Measurements from ENCODE around the gene FOLR1.

Gene FOLR1

DNA sequence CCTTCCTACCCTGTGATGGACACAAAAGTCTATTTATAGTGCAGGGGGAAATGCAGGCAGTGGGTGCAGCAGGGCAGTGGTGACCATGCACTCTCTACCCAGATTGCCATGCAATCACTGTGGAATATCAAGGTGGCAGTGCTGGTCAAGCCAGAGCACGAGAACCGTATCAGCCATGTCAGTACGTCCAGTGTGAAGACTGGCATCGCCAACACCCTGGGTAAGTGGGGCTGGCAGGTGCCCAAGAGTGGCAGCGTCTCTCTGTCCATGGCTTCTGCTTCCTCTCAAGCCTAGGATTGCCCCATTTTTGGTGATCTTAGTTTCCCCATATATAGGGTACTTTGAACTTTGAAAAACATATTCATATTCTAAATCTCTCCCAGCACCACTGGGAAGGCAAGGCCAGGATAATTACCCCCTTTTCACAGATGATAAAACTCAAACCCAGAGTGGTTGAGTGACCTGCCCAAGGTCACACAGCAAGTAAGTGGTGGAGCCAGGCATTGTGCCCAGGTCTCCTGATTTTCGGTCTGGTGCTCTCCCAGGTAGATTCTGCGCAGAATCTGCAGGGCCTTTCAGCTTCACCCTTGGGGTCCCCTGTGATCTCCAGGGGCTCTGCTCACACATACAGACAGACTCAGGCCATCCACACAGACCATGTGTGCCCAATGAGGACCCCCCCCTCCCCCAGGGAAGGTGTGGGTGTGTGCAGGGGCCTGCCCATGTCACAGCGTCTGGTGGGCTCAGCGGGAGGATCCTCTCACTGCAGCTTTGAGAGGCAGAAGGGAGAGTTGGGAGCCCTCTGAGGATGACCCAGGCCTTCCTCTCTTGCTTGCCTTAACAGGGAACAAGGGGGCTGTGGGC lies 39.7 kb downstream of the FOLR1 start:
- Histone ChIP-seq H3K36me3 (ENCODE audit: insufficient read depth, low read length) (peaks cover 19% of the 10 kb centered on the region; the same call in 1 of the 2 replicates), H3K27me3 (ENCODE audit: insufficient read depth, low read length) (no peaks in the 10 kb centered on the region), H2AFZ (ENCODE audit: low read length, unreplicated experiment) (no peak overlapping the region), H3K4me1 (ENCODE audit: control insufficient read depth, insufficient read depth, low read length, unreplicated experiment) (no peaks in the 10 kb centered on the region), H3K79me2 (ENCODE audit: control insufficient read depth, insufficient read depth, low read length, unreplicated experiment) (peaks cover 10% of the 10 kb centered on the region), H3K4me3 (ENCODE audit: low read depth, low read length) (no peak overlapping the region), H3K27ac (ENCODE audit: low read depth, low read length) (no peak overlapping the region)

GRCh38 chr11:72232260-72233055 lies 40.5 kb downstream of the FOLR1 start:
- Histone ChIP-seq H3K79me2 (ENCODE audit: control insufficient read depth, insufficient read depth, low read length, unreplicated experiment) (peaks cover 3% of the 10 kb centered on the region), H3K4me1 (ENCODE audit: control insufficient read depth, insufficient read depth, low read length, unreplicated experiment) (no peaks in the 10 kb centered on the region), H3K27me3 (ENCODE audit: insufficient read depth, low read length) (no peaks in the 10 kb centered on the region), H3K27ac (ENCODE audit: low read depth, low read length) (no peak overlapping the region), H3K36me3 (ENCODE audit: insufficient read depth, low read length) (peaks cover 19% of the 10 kb centered on the region; the same call in 1 of the 2 replicates), H3K4me3 (ENCODE audit: low read depth, low read length) (no peak overlapping the region), H2AFZ (ENCODE audit: low read length, unreplicated experiment) (no peak overlapping the region)

DNA sequence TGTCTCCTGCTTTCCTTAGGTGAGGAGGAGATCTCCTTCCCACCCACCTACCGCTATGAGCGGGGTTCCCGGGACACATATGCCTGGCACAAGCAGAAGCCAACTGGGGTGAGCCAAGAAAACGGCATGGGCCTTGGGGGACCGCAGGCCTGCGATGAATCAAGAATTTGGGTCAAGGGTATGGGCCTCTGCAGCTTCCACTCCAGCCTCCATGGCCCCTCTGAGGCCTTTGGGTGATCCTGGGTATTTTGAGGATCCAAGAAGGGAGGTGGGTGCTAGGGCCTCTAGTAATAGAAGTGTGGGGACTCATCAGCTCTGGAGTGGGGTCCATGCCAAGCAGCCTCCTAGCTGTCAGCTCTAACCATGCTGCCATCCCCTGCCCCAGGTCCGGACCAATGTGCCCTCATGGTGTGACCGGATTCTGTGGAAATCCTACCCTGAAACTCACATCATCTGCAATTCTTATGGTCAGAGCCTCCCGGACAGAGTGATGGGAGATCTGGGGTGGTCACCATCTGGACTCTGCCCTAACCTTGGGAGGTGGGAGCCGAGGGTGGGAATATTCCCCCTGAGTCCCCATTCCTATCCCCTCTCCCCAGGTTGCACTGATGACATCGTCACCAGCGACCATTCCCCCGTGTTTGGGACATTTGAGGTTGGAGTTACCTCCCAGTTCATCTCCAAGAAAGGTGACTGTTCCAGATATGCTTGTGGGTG lies 41.3 kb downstream of the FOLR1 start:
- Histone ChIP-seq H3K79me2 (ENCODE audit: control insufficient read depth, insufficient read depth, low read length, unreplicated experiment) (no peaks in the 10 kb centered on the region), H3K27me3 (ENCODE audit: insufficient read depth, low read length) (no peaks in the 10 kb centered on the region), H3K4me1 (ENCODE audit: control insufficient read depth, insufficient read depth, low read length, unreplicated experiment) (no peaks in the 10 kb centered on the region), H3K27ac (ENCODE audit: low read depth, low read length) (no peak overlapping the region), H3K4me3 (ENCODE audit: low read depth, low read length) (no peak overlapping the region), H3K36me3 (ENCODE audit: insufficient read depth, low read length) (peaks cover 19% of the 10 kb centered on the region; the same call in 1 of the 2 replicates), H2AFZ (ENCODE audit: low read length, unreplicated experiment) (no peak overlapping the region)

- Histone ChIP-seq H3K36me3 (ENCODE audit: insufficient read depth, low read length) (peaks cover 23% of the 10 kb centered on the region; the same call in 1 of the 2 replicates), H3K79me2 (ENCODE audit: control insufficient read depth, insufficient read depth, low read length, unreplicated experiment) (no peaks in the 10 kb centered on the region)
Measured at GRCh38 chr11:72233773-72234513, 42.0 kb downstream of the FOLR1 start.

GRCh38 chr11:72234514-72234830 lies 42.5 kb downstream of the FOLR1 start:
- Histone ChIP-seq H2AFZ (ENCODE audit: low read length, unreplicated experiment) (no peak overlapping the region), H3K79me2 (ENCODE audit: control insufficient read depth, insufficient read depth, low read length, unreplicated experiment) (no peaks in the 10 kb centered on the region), H3K36me3 (ENCODE audit: insufficient read depth, low read length) (peaks cover 23% of the 10 kb centered on the region; the same call in 1 of the 2 replicates), H3K4me1 (ENCODE audit: control insufficient read depth, insufficient read depth, low read length, unreplicated experiment) (peaks cover 4% of the 10 kb centered on the region), H3K27ac (ENCODE audit: low read depth, low read length) (no peak overlapping the region), H3K27me3 (ENCODE audit: insufficient read depth, low read length) (no peaks in the 10 kb centered on the region), H3K4me3 (ENCODE audit: low read depth, low read length) (no peak overlapping the region)

More at GRCh38 chr11:72233773-72234513, 42.0 kb downstream of the FOLR1 start:
- Histone ChIP-seq H3K4me1 (ENCODE audit: control insufficient read depth, insufficient read depth, low read length, unreplicated experiment) (no peaks in the 10 kb centered on the region), H3K27me3 (ENCODE audit: insufficient read depth, low read length) (no peaks in the 10 kb centered on the region), H2AFZ (ENCODE audit: low read length, unreplicated experiment) (no peak overlapping the region), H3K4me3 (ENCODE audit: low read depth, low read length) (no peak overlapping the region), H3K27ac (ENCODE audit: low read depth, low read length) (no peak overlapping the region)

DNA sequence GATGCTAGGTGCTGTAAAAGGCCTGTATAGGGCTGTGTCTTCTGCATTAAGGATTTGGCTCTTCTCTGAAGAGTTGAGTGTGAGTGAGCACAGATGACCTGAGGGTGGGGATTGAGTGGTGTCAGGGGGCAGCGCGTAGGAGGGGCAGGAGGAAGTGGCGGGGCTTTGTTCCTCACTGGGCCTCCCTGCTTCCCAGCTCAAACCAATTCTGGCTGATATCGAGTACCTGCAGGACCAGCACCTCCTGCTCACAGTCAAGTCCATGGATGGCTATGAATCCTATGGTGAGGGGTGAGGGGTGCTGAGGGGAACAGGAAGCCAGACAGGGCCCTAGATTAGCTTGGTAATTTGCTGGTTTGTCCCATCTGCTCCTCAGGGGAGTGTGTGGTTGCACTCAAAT lies 43.0 kb downstream of the FOLR1 start:
- Histone ChIP-seq H3K79me2 (ENCODE audit: control insufficient read depth, insufficient read depth, low read length, unreplicated experiment) (no peaks in the 10 kb centered on the region), H3K4me3 (ENCODE audit: low read depth, low read length) (no peak overlapping the region), H3K27me3 (ENCODE audit: insufficient read depth, low read length) (no peaks in the 10 kb centered on the region), H3K36me3 (ENCODE audit: insufficient read depth, low read length) (peaks cover 23% of the 10 kb centered on the region; the same call in 1 of the 2 replicates), H3K27ac (ENCODE audit: low read depth, low read length) (no peak overlapping the region), H2AFZ (ENCODE audit: low read length, unreplicated experiment) (no peak overlapping the region), H3K4me1 (ENCODE audit: control insufficient read depth, insufficient read depth, low read length, unreplicated experiment) (peaks cover 4% of the 10 kb centered on the region)

- Histone ChIP-seq H3K4me1 (ENCODE audit: control insufficient read depth, insufficient read depth, low read length, unreplicated experiment) (peaks cover 4% of the 10 kb centered on the region), H3K36me3 (ENCODE audit: insufficient read depth, low read length) (peaks cover 23% of the 10 kb centered on the region; the same call in 1 of the 2 replicates), H3K27ac (ENCODE audit: low read depth, low read length) (no peak overlapping the region)
Measured at GRCh38 chr11:72235351-72236057, 43.6 kb downstream of the FOLR1 start.

GRCh38 chr11:72236083-72236697 lies 44.2 kb downstream of the FOLR1 start:
- Histone ChIP-seq H3K4me3 (ENCODE audit: low read depth, low read length) (no peak overlapping the region), H2AFZ (ENCODE audit: low read length, unreplicated experiment) (no peak overlapping the region), H3K4me1 (ENCODE audit: control insufficient read depth, insufficient read depth, low read length, unreplicated experiment) (peaks cover 4% of the 10 kb centered on the region), H3K36me3 (ENCODE audit: insufficient read depth, low read length) (peaks cover 21% of the 10 kb centered on the region; the same call in 1 of the 2 replicates), H3K79me2 (ENCODE audit: control insufficient read depth, insufficient read depth, low read length, unreplicated experiment) (no peaks in the 10 kb centered on the region), H3K27me3 (ENCODE audit: insufficient read depth, low read length) (0 out of 2 replicates have a peak, but pooled peaks cover 4% of the 10 kb centered on the region), H3K27ac (ENCODE audit: low read depth, low read length) (no peak overlapping the region)

More at GRCh38 chr11:72235351-72236057, 43.6 kb downstream of the FOLR1 start:
- no peak overlapping the region for H3K4me3 ChIP-seq (ENCODE audit: low read depth, low read length)
- H3K79me2 ChIP-seq (ENCODE audit: control insufficient read depth, insufficient read depth, low read length, unreplicated experiment), result no peaks in the 10 kb centered on the region
- H3K27me3 ChIP-seq (ENCODE audit: insufficient read depth, low read length), result no peaks in the 10 kb centered on the region
- H2AFZ ChIP-seq (ENCODE audit: low read length, unreplicated experiment), result no peak overlapping the region

DNA sequence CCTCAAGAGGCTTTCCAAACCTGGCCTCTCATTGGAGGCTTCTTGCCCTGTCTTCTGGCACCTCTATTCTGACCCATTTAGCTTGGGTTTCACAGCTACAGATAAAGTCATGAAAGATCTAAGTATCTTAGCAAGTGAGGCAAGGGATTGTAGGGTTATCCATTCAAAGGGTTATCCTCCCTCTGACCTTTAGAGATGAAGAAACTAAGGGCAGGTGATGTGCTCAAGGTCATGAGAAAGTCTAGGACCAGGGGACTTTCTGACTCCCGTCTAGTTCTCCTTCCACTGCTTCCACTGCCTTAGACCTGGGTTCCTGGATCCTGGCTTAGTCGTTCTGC lies 44.8 kb downstream of the FOLR1 start:
- peaks cover 4% of the 10 kb centered on the region for H3K4me1 ChIP-seq (ENCODE audit: control insufficient read depth, insufficient read depth, low read length, unreplicated experiment)
- H3K36me3 ChIP-seq (ENCODE audit: insufficient read depth, low read length), result peaks cover 16% of the 10 kb centered on the region; the same call in 1 of the 2 replicates
- no peak overlapping the region for H3K27ac ChIP-seq (ENCODE audit: low read depth, low read length)
- H2AFZ ChIP-seq (ENCODE audit: low read length, unreplicated experiment), result no peak overlapping the region
- no peaks in the 10 kb centered on the region for H3K79me2 ChIP-seq (ENCODE audit: control insufficient read depth, insufficient read depth, low read length, unreplicated experiment)
- no peak overlapping the region for H3K4me3 ChIP-seq (ENCODE audit: low read depth, low read length)
- peaks cover 6% of the 10 kb centered on the region; the same call in 1 of the 2 replicates for H3K27me3 ChIP-seq (ENCODE audit: insufficient read depth, low read length)
